AG09309 (cell line): ENCODE results near the gene POLR2J3.
"Not testable (repeated sequence)": the region's sequence is repeated elsewhere in the genome, so short reads cannot be mapped to it uniquely, and the experiment has no call there.

Experiments used
- DNase-seq: peaks from one replicate; pipeline ENCODE4 v3.0.0-alpha.2; 2010; ENCODE audit warnings: low read depth
- H3K4me3 ChIP-seq: 2 replicates; pipeline ENCODE4 v1.5.1; 2011; ENCODE audit warnings: mild to moderate bottlenecking, low read depth, low read length, moderate library complexity; ENCODE audit not compliant: control insufficient read depth

The POLR2J3 gene

DNA sequence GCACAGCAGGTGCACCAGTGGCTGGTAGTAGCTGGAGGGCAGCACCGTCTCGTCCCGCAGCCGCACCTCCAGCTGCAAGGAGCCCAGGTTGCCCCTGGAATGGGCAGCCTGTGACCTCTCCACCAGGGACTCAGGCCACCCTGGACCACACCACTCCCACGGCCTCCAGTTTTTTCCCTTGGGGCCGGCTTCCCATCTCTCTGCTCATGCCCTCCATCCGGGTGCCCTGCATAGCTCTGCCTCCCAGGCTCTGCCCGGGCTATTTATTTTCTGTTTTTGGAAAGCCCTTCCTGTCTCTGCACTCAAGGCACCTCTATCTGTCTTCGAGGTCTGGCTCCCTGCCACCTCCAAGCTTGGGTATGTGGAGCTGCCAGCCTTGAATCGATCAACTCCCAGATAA, 23.7 kb upstream of the POLR2J3 start:
- H3K4me3 ChIP-seq, DNase-seq: not testable (repeated sequence)

DNA sequence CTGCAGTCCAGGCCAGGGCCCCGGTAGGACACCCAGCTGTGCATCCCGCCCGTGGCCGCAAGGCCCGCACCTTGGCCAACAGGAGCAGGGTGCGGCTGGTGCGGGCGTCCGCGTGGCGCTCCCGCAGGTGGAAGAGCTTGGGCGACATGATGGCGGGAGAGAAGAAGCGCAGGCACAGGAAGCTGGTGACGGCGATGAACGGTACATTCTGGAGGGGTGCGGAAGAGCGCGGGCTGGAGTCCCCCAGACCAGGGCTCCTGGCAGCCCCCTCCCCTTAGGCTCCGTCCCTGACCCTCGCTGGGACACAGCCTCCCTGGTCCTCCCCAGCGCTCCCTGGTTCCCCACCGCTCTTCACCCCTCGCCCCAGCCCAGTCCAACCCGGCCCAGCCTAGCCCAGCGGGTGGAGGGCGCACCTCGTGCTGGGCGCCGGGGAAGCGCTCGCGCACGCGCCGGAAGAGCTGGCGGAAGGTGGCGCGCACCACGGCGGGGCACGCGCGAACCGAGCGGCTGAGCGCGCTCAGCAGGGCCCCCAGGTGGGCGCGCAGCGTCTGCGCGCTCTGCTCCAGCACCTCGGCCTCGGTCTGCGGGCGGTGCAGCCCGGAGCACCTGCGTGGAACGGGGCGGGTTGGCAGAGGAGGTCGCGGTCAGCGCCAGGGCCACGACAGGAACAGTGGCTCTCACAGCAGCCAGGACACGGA, 21.4 kb upstream of the POLR2J3 start:
- H3K4me3 ChIP-seq, DNase-seq: not testable (repeated sequence)

DNA sequence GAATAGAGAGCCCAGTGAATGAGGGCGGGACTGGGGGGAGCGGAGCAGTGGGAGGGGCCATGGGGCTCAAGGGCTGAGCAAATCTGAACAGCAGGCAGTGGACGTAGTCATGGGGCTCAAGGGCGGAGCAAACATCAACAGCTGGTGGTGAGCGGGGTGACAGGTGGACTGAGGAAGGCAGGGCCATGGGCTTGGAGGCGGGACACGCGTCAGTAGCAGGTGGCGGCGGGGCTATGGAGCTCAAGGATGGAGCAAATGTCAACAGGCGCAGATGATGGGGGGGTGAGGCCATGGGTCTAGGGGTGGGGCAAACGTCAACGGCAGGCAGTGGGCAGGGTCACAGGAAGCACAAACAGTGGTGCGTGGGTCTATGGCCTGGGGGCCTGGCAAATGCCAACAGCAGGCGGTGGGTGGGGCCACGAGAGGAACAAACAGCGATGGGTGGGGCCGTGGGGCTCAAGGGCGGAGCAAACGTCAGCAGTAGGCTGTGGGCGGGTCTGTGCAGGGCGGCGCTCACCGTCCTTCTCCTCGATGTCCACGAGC, 20.2 kb upstream of the POLR2J3 start:
- H3K4me3 ChIP-seq, DNase-seq: not testable (repeated sequence)

DNA sequence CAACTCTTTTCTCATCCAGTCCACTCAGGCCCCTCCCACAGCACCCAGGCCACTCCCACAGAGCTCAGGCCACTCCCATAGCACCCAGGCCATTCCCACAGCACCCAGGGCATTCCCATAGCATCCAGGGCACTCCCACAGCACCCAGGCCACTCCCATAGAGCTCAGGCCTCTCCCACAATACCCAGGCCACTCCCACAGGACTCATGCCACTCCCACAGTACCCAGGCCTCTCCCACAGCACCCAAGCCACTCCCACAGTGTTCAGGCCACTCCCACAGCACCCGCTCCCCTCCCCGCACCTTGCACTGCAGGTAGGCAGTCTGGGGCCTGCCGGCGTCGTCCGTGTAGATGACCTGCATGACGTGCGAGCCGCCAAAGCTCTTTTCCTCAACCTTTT, 17.5 kb upstream of the POLR2J3 start:
- not testable (repeated sequence) for DNase-seq, H3K4me3 ChIP-seq

DNA sequence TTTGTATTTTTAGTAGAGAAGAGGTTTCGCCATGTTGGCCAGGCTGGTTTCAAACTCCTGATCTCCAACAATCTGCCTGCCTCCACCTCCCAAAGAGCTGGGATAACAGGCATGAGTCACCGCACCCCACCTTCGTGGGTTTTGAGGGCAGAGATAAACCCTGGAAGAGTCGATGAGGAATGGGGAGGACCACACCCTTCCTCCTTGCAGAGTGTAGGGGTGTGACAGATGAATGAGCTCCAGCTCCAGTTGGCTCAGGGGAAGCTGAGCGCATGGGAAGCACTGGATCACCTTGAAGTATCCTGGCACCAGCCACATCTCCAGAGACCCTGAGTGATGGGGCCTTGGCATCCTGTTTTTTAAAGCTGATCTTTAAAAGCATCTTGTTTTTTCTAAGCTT, 11.1 kb upstream of the POLR2J3 start:
- not testable (repeated sequence) for H3K4me3 ChIP-seq, DNase-seq

DNA sequence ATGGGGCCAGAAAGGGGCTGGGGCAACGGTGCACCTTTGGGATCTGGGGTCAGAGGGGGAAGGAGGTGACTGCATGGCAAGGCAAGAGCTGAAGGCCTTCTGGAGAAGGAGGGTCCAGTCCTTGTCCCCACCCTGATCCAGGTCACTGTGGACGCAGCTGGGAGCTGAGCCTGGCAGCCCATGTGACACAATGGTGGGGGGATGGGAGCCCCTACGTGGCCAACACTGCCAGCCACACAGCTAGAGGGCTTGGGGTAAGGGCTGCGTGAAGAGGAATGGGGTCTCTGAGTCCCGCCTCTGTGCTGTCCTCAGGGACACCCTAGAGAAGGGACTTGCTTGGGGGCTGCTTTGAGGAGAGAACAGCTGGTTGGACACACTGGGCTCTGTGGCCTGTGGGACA, 9.3 kb upstream of the POLR2J3 start:
- not testable (repeated sequence) for DNase-seq, H3K4me3 ChIP-seq

DNA sequence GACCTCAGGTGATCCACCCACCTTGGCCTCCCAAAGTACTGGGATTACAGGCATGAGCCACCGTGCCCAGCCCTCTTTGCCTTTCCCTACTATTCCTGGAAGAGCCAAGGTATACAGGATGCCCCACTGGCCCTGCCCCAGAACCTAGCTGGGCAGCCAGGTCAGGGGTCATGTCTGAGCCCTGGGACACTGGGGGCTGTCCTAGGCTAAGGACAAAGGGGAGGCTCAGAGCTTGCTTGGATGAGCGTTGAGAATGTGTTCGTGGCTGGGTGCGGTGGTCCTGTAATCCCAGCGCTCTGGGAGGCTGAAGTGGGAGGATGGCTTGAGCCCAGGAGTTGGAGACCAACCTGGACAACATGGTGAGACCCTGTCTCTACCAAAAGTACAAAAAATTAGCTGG, 6.1 kb upstream of the POLR2J3 start:
- not testable (repeated sequence) for DNase-seq, H3K4me3 ChIP-seq

DNA sequence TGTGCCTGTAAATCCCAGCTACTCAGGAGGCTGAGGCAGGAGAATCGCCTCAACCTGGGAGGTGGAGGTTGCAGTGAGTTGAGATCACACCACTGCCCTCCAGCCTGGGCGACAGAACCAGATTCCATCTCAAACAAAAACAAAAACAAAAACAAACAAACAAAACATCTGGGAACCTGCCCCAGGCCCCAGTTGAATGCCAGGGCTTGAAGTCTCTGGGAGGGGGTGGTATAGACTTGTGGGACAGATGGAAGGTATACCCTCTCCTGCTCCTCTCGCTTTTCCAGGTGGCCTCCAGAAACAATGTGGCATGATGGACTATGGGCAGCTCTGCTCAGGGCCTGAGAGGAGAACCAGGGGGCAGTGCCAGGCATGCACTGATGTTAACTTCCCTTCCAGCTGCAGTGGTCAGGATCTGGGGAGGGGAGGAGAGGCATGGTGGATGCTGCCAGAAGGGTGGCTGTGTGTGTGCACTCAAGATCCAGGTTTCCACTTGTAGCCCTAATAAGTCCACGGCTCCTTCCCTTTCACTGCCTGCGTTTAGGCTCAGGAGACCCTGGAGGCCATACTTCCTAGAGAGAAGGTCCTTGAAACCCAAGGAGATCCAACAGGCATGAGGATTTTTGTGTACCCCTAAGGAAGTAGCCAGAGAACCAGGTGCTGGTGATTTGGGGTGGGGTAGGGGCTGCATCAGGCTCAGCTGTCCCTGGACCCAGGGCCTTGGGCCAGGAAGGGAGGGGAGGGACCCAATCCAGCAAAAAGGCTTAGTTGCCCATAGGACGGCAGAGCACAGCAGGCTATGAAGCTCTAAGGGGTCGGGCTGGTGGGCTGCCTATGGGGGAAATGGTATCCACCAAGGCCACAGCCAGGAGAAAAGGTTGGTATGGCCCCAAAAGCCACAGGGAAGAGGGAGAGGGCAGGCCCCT, 5.2 kb upstream of the POLR2J3 start:
- not testable (repeated sequence) for DNase-seq, H3K4me3 ChIP-seq

DNA sequence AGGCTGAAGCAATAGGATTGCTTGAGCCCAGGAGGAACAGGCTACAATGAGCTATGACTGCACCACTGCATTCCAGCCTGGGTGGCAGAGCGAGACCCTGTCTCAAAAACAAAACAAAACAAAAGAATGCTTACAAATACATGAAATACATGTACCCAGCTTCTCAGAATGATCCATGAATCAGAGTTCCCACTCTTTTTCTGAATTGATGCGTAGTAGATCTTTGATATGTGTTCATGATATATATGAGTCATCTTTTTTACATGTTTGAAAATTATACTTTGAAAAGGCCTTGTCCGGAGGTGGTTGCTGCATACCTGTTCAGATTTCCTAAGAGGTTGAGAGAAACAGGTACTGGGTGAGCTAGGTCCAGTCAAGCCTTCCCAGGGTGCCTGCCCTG, 4.0 kb upstream of the POLR2J3 start:
- H3K4me3 ChIP-seq, DNase-seq: not testable (repeated sequence)

DNA sequence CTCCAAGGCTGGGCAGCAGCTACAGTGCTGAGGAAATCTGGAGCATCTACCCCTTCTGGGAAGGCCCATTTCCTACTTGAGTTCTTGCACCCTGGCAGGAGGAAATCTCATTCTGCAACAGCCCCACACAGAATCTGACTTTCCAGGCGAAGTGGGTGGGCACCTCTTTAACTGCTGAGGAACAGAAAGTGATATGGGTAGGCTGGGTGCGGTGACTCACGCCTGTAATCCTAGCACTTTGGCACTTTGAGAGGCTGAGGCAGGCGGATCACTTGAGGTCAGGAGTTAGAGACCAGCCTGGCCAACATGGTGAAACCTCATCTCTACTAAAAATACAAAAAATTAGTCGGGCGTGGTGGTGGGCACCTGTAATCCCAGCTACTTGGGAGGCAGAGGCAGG, 2.2 kb upstream of the POLR2J3 start:
- not testable (repeated sequence) for DNase-seq, H3K4me3 ChIP-seq

DNA sequence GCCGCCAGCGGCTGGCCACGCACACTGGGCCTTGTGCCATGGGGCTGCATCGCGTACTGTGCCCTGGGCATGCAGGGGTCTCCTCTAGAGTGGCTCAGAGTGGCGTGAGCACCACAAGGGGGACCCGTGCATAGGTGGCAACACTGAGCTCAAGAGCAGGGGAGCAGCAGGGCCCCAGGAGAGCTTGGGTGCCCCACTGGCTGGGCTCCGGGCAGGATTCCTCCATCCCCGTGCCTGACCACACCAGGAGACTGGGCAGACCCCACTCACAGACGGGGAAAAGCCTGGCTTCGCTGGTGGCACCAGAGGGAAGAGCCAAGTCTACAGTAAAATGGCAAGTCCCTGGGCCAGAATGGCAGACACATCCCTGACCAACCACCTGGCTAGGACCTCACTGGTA, 3.8 kb downstream of the POLR2J3 start:
- H3K4me3 ChIP-seq, DNase-seq: not testable (repeated sequence)

DNA sequence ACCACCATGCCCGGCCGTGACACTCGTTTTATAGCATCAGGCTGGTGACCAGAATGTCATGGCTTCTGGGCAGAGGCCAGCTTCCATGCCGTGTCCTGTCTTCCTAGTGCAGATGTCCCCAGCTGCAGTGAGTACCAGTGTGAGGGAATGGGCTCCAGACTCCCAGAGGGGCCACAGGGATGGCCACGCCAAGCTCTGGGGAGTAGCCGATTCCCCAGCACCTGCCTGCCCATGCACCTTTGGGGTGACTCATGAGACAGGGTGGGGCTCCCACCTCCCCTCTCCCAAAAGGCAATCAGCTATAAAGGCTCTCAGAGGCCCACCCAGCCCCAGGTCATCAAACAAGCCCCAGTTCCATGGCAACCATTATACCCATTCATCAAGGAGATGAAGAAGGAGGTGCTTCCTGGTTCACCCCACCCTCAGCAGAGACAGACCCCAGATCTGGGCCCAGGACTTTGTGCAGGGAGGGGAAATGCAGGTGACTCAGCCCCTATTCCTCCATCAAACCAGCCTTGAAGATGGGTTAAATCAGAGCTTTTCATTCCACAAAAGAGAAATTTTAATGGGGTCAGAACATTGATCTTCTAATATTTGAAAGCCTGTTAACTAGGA, 21.5 kb downstream of the POLR2J3 start, which contains the start of gene SPDYE2:
Gene SPDYE2, plus strand, starts transcription at position 419 of the 615 bp plus-strand sequence. CDS start 2,030 bp downstream, outside the sequence.
- not testable (repeated sequence) for DNase-seq, H3K4me3 ChIP-seq

DNA sequence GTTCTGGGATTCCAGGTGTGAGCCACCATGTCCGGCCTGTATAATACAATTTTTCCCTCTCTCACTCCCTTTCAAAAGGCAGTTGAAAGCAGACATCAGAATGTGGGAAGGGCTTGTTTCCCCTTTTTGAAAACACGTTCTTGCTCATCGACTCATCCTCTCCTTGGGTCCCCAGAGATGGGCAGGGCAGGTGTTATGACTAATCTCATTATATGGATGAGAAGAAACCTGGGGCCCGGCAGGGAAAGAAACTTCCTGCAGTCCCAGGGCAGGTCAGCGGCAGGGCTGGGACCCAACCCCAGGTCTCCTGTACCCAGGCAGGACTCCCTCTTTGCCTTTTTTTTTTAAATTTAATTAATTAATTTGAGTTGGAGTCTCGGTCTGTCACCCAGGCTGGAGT, 26.0 kb downstream of the POLR2J3 start:
- not testable (repeated sequence) for H3K4me3 ChIP-seq, DNase-seq

DNA sequence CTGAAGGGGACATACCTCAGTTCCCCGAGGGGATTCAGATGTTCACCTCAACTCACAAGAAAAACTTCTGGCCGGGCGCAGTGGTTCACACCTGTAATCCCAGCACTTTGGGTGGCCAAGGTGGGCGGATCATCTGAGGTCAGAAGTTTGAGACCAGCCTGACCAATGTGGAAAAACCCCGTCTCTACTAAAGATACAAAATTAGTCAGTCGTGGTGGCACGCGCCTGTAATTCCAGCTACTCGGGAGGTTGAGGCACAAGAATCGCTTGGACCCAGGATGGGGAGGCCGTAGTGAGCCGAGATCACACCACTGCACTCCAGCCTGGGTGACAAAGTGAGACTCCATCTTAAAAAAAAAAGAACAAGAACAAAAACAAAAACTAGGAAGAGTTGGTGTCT, 27.1 kb downstream of the POLR2J3 start:
- not testable (repeated sequence) for H3K4me3 ChIP-seq, DNase-seq

DNA sequence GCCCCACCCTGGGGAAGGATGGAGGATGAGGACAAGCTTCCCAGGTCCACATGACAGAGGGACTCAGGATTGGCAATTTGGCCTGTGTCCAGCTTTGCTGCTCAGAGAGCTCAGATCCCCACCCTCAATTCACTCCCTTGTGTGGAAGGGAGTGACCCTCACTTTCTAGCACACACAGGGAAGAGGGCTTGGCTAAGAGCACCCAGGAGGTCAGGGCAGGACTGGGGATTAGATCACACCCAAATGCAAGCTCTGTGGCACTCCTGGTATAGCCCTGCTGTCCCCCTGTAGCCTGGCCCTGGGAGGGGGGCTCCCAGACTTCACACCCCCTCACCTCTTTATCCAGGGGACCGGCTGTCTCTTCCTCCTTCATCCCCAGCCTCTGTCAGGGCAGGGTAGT, 28.0 kb downstream of the POLR2J3 start:
- not testable (repeated sequence) for H3K4me3 ChIP-seq, DNase-seq

DNA sequence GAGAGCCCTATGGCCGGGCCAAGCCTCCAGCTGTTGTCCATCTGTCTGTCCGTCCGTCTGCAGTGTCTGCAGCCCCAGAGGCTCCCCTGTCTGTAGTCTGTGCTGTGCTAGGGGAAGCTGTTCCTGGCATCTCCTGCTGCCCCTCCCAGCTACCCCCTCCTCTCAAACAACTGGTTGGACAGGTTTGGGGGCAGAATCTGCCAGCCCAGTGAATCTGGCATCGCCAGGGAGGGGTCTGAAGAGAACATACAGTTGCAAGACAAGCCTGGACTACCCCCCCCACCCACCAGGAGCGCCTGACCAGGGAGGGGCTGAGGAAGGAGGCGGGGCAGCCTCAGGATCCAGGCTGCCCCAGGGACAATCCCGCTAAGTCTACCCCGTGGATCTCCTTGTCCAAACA, 28.8 kb downstream of the POLR2J3 start, which contains the start of gene UPK3BL2:
Gene UPK3BL2, minus strand, starts transcription at position 101 of the 400 bp plus-strand sequence. Its CDS starts 60 bp downstream, at position 41.
- DNase-seq, H3K4me3 ChIP-seq: not testable (repeated sequence)

DNA sequence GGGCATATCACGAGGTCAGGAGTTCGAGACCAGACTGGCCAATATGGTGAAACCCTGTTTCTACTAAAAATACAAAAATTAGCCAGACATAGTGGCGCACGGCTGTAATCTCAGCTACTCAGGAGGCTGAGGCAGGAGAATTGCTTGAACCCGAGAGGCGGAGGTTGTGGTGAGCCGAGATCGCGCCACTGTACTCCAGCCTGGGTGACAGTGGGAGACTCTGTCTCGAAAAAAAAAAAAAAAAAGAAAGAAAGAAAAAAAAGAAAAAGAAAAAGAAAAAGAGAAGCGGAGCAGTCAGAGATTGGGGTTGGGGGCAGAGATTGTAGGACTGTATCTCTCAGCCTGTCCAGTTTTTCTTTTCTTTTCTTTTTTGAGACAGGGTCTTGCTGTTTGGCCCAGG, 29.6 kb downstream of the POLR2J3 start:
- DNase-seq, H3K4me3 ChIP-seq: not testable (repeated sequence)

DNA sequence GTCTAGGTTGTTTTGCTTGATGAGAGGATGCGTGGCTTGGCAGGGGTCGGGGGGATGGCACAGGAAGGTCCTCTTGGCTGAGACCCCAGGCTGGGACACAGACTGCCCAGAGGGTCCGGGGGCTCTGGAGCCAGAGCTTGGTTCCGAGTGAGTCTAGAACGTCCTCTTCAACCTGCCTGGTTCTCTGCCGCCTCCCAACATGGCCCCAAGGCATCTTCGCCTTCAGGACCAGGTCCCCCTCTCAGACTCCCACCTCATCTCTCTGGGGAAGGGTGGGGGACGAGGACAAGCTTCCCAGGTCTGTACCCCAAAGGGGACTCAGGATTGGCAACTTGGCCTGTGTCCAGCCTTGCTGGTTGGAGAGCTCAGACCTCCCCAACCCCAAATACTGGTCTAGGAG, 30.3 kb downstream of the POLR2J3 start:
- DNase-seq, H3K4me3 ChIP-seq: not testable (repeated sequence)
